Peyer's patch (tissue), 4 donors: ENCODE data around the gene MPHOSPH9. TPM values are rescaled to one million over a fixed set of nuclear protein-coding genes. Genes with fewer than 3 reads are reported as not detected.

Source experiments
- DNase-seq, 3 donors: peaks; one replicate each; pipeline ENCODE4 v3.0.0-alpha.2; 2017 to 2019
- H3K27ac ChIP-seq, 4 donors: fragments of 200-600 bp; sonication (generic); one replicate each; pipeline ENCODE4 v1.5.1; 2016 to 2019
- H3K27me3 ChIP-seq, 2 donors: fragments of 200-600 bp; sonication (generic); one replicate each; pipeline ENCODE4 v1.5.1; 2019
- H3K36me3 ChIP-seq, 3 donors: fragments of 200-600 bp; sonication (generic); one replicate each; pipeline ENCODE4 v1.5.1; 2016 to 2019
- H3K4me1 ChIP-seq, 4 donors: fragments of 200-600 bp; sonication (generic); one replicate each; pipeline ENCODE4 v1.5.1; 2016 to 2019
- H3K4me3 ChIP-seq, 4 donors: fragments of 200-600 bp; sonication (generic); 1 replicate in 3 of 4; 2 replicates in 1 of 4; pipeline ENCODE4 v1.5.1; 2016 to 2019; ENCODE audit warnings: mild to moderate bottlenecking in 1 of 4
- H3K9me3 ChIP-seq, 4 donors: fragments of 200-600 bp; sonication (generic); one replicate each; pipeline ENCODE4 v1.5.1; 2016 to 2019; ENCODE audit warnings: mild to moderate bottlenecking in 1 of 4
- POLR2A ChIP-seq, 2 donors: fragments of 450-650 bp; IDR thresholded peaks; one replicate each; pipeline ENCODE4 v1.5.1; 2017; ENCODE audit warnings: antibody characterized with exemption in 2 of 2, mild to moderate bottlenecking in 2 of 2, moderate library complexity in 2 of 2
- total RNA-seq, 4 donors: library from RNA; depleted of rRNA; stranded (reverse); fragments of >200 nt; gene quantifications; one replicate each; pipeline ENCODE4 v1.1.0, GENCODE V29; 2016
- TF ChIP-seq, protein P1 (sequence below), 6 experiments: fragments of 450-650 bp in 4 of 6; fragments of 200-600 bp in 2 of 6; sonication (generic) in 1 of 6; IDR thresholded peaks; one replicate each; pipeline ENCODE4 v1.5.1; 2017 to 2019; ENCODE audit warnings: antibody characterized with exemption in 6 of 6, mild to moderate bottlenecking in 3 of 6, moderate library complexity in 1 of 6

Gene MPHOSPH9
- total RNA-seq, 4 donors from 2014 or later, result 26.0 to 71.0 (median 35.6) TPM

DNA sequence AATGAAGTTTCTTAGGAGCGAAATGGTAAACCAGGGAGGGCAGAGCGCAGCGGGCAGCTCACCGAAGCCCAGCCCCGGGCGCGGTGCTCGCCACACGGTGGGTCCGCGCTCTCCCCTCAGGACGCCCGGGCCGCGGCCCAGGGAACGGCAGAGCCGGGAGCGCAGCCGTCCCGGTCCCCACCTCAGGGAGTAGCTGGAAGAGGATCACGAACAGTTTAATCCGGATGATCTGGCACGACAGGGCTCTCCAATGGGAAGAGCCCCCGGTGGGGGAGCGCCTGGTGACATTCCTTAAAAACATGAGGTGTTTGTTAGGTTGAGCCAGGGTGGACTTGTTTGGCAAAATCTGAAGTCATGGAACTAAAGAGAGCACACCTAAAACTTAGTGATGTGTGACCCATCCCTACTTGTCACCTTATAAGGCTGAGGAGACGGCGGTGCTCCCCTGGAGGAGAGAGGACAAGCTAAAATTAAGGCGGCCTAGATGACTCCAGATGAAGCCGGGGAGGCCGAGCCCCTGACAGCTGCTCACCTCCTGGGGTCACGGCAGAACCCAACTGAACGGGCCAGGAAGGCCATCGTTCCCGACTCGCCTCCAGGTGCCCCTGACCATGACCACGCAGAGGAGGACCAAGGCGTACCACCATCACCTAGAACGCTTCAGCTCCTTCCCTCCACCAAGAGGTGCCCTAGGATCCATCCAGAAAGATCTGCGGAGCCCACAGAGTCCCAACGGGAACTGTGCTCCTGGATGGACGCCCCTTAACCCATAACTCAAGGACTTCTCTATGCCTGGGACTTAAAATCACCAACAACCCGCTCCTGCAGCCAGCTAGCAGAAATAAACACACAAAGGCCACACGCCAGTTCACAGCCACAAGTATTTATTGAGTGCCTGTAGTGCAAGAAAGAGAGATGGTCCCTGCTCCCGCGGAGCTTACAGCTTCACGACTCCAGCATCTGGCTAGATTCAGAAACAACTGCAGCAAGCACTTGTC lies 81.2 kb downstream of the MPHOSPH9 start:
- TF ChIP-seq, protein P1, sequence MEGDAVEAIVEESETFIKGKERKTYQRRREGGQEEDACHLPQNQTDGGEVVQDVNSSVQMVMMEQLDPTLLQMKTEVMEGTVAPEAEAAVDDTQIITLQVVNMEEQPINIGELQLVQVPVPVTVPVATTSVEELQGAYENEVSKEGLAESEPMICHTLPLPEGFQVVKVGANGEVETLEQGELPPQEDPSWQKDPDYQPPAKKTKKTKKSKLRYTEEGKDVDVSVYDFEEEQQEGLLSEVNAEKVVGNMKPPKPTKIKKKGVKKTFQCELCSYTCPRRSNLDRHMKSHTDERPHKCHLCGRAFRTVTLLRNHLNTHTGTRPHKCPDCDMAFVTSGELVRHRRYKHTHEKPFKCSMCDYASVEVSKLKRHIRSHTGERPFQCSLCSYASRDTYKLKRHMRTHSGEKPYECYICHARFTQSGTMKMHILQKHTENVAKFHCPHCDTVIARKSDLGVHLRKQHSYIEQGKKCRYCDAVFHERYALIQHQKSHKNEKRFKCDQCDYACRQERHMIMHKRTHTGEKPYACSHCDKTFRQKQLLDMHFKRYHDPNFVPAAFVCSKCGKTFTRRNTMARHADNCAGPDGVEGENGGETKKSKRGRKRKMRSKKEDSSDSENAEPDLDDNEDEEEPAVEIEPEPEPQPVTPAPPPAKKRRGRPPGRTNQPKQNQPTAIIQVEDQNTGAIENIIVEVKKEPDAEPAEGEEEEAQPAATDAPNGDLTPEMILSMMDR (IDR thresholded peaks at IDR 0.05), result no peak
- TF ChIP-seq POLR2A (IDR thresholded peaks at IDR 0.05), result no peak
- Histone ChIP-seq H3K4me1 (peaks cover 0 to 41% (median 2%) of the 10 kb centered on the region in 4 donors), H3K36me3 (no peaks in the 10 kb centered on the region), H3K27me3 (no peaks in the 10 kb centered on the region), H3K27ac (peak overlapping the region; percentile 78 to 88 (median 83)), H3K9me3 (no peaks in the 10 kb centered on the region), H3K4me3 (peak overlapping the region; percentile 69 to 92 (median 76))
- no peak for DNase-seq

DNA sequence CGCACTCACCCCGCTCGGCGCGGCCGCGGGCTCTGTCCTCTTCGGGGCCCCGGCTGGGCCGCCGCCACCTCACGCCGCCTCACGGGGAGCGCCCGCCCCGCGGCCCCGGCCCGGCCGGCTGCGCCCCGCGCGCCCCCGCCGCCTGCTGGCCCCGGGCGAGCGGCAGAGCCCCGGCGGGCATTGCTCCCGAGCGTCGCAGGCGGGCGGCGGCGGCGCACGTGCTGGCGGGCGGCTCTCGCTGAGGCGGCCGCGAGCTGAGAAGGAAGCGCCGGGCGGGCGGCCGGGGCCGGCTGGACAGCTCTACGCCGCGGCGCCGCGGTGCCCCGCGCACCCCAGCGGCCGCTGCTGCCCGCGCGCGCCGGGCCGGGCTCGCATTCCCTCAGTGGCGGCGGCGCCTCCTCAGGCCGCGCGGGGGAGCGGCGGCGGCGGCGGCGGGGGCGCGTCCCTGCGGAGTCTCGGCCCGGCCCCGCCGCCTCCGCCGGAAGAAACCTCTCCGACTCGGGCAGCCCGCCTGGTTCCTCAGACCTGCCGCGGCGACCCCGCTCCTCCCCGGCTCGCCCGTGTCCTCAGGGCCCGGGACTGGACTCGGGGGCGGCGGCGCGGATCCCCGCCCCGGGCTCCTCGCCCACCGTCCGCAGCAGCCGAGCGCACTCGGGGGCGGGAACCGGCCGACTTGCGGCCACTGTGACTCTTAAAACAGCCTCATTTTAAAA lies 82.0 kb downstream of the MPHOSPH9 start, which contains the start of gene PITPNM2:
TSS of gene PITPNM2 (minus strand) at position 347 of the 713 bp plus-strand sequence. CDS start 116,500 bp downstream, outside the sequence.
- Histone ChIP-seq H3K9me3 (no peaks in the 10 kb centered on the region), H3K36me3 (no peaks in the 10 kb centered on the region), H3K27ac (peak within 1 kb of the TSS; percentile 78 to 88 (median 83)), H3K4me1 (peaks cover 0 to 45% (median 2%) of the 10 kb centered on the region in 4 donors), H3K27me3 (no peaks in the 10 kb centered on the region), H3K4me3 (peak within 1 kb of the TSS; percentile 69 to 92 (median 76))
- DNase-seq, result peak; percentile 53 to 83 (median 82)
- no peak for TF ChIP-seq POLR2A (IDR thresholded peaks at IDR 0.05)
- TF ChIP-seq, protein P1 (IDR thresholded peaks at IDR 0.05), result peak in 5 of 6 experiments; percentile 5 to 74 (median 40)

DNA sequence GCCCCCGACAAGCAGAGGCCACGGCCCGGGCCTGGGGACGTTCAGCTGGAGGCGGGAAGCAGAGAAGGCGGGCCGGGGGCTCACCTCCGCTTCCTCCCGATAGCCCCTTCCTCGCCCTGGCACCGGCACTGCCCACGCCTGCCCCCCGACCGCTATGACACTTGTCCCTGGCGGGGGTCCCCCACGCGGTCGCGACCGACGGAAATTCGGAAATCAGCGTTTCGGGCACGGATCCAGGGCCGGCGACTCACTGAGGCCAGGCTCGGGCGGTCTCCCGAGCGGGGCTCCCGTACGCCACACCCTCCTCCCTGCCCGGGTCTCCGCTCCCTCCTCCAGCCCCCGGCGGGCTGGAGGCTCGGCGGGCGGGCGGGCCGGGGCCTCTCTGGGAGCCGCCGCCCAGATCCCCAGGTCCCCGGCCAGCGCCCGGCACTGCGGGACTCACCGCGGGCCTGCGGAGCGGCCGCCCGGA lies 82.6 kb downstream of the MPHOSPH9 start:
- Histone ChIP-seq H3K4me1 (peaks cover 0 to 45% (median 2%) of the 10 kb centered on the region in 4 donors), H3K4me3 (peak overlapping the region; percentile 69 to 92 (median 76)), H3K27ac (peak overlapping the region; percentile 65 to 88 (median 80)), H3K9me3 (no peaks in the 10 kb centered on the region), H3K36me3 (no peaks in the 10 kb centered on the region), H3K27me3 (no peaks in the 10 kb centered on the region)
- peak in 2 of 3 donors; percentile 55 to 61 for DNase-seq
- TF ChIP-seq POLR2A (IDR thresholded peaks at IDR 0.05), result no peak
- TF ChIP-seq, protein P1 (IDR thresholded peaks at IDR 0.05), result no peak

DNA sequence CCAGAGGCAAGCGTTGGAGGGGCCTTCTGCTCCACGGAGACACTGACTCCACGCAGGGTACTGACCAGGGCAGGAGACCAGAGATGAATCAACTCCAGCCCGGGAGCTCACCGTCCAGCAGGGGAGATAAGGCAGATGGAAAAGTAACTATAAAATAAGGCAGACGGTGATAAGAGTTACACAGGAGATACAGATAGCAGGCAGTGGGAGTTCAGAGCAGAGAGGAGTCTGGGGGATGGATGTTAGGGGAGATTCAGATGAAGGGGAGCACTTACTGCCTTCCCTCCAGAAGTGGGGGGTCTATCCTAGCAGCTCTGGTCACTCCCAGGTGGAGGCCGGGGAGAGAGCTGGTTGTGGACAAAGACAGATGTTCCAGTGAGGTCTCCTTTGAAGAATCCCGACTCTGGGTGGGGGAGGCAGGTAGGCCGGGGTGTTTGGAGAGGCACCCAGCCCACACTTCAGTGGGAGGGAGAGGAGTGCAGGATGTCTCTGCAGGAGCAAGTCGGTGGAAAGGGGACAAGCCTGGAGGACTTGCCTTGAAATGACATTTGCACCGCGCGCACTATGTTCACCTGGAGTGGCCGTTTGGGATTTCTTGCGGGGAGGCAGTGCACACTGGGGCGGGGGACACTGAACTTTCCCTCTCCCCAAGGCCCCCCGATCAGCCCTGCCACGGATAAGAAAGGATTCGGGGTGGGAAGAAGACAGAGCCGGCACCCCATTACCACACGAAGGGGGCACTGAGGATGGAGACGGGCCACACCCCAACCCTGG lies 83.3 kb downstream of the MPHOSPH9 start:
- Histone ChIP-seq H3K4me3 (peak overlapping the region; percentile 69 to 92 (median 76)), H3K27ac (peak overlapping the region; percentile 65 to 88 (median 80)), H3K27me3 (no peaks in the 10 kb centered on the region), H3K9me3 (no peaks in the 10 kb centered on the region), H3K4me1 (peaks cover 0 to 45% (median 2%) of the 10 kb centered on the region in 4 donors), H3K36me3 (no peaks in the 10 kb centered on the region)
- DNase-seq, result no peak
- TF ChIP-seq POLR2A (IDR thresholded peaks at IDR 0.05), result peak in 1 of 2 donors; percentile 10
- TF ChIP-seq, protein P1 (IDR thresholded peaks at IDR 0.05), result peak in 1 of 6 experiments; percentile 1
